Kidney capillary endothelial cell (primary cell): ENCODE measurements around the gene CERK.
A peak's percentile ranks its signal among the peaks of the same experiment; 100 is the strongest.
"Not testable (repeated sequence)": the region's sequence is repeated elsewhere in the genome, so short reads cannot be mapped to it uniquely, and the experiment has no call there.

Source experiments
- DNase-seq: peaks from one replicate; pipeline ENCODE4 v3.0.0-alpha.2; 2018; ENCODE audit warnings: low spot score

The CERK gene

DNA sequence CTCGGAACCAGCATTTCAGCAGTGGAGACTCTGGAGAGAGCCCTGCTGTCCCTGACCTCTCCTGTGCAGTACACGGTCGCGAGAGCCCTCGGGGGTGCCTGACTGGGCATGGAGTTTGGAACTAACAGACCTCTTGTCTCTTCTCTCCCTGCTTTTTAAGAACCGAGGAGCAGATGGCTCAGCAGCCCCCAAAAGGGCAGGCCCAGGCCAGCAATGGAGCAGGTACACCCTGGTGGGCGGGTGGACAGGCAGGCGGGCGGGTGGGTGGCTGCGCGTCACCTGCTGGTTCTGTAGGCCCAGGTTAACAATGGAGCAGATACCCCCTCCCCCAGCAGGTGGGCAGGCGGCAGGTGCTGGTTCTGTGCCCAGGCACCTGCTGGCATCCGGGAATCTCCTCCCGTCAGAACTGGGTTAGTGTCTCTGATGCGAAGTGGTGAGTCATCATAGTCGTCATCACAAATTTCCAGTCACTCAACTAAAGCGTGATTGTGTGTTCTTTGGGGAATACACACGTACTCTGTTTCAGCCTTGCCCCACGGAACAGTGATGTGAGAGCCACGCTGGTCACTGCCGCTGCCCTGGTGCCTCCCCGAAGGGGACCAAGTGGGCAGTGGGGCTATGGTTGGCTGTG lies 76.7 kb downstream of the CERK start:
- DNase-seq: no peak

DNA sequence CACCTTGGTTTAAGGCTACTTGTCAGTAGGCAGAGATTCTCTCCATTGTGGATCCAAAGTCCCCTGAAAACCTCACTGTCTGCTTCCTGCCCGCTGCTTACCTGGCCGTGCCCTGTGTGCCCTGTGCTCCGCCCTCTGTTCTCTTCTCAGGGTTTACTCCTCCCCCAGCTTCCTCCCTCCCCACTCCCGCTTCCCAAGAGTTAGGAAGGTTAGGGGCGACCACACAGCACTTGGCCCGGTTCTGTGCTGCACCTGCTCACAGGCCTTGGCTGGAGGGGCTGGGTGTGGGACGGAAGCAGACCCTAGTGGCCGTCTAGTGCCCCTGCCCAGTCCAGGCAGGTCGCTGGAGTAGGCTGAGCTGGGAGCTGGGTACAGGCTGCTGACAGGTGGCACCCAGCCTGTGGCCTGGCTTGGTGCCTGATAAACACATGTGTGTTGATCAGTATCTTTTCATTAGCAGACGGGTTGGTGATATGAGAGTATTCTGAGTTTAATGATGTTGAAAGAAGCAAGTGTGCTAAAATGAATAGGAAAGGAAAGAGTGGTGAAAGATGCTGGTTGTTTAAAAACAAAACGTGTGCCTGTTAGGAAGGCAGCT lies 77.3 kb downstream of the CERK start:
- no peak for DNase-seq

- DNase-seq: no peak
Measured at GRCh38 chr22:46659791-46660186, 78.3 kb downstream of the CERK start.

GRCh38 chr22:46659059-46659790 lies 78.8 kb downstream of the CERK start:
- no peak for DNase-seq

DNA sequence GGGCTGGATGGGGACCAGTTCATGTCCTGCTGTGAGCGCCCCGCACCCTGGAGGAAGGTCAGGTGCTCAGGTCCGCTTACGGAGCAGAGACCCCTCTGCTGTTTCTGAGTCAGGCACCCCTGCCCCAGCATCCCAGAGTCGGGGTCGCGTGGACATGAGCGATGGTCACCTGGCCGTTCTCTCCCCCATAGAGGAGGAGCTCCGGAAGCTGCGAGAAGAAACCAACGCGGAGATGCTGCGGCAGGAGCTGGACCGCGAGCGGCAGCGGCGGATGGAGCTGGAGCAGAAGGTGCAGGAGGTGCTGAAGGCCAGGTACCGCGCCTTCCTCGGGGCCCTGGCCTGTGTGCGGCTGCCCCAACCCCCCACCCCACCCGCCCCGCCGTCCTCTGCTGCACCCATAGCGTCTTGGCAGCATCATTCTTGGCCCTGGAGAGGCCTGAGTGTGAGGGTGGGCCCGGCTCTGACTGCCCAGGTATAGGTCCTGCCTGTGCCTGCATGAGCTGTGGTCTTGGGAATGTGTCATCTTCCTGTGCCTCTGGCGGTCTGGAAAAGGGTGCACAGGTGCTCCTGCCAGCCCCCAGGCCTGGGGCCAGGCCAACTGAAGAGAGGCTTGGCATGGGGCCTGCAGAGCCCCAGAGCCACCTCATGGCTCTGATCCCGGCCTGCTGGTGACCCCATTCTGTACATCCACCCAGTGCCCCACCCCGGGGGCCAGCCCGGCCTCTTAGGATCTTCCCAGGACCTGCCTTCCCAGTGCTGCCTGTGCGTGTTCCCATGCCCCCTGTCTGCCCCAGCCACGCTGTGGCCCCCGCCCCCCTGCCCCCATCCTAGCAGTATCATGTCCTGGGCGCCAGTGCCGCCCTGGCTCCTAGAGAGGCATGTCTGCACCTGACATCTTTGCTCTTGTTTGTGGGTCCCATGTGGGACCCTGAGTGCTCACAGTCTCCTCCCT lies 79.8 kb downstream of the CERK start:
- DNase-seq: no peak

- no peak for DNase-seq
Measured at GRCh38 chr22:46657655-46657953, 80.4 kb downstream of the CERK start.

GRCh38 chr22:46656856-46657654 lies 81.0 kb downstream of the CERK start:
- no peak for DNase-seq

DNA sequence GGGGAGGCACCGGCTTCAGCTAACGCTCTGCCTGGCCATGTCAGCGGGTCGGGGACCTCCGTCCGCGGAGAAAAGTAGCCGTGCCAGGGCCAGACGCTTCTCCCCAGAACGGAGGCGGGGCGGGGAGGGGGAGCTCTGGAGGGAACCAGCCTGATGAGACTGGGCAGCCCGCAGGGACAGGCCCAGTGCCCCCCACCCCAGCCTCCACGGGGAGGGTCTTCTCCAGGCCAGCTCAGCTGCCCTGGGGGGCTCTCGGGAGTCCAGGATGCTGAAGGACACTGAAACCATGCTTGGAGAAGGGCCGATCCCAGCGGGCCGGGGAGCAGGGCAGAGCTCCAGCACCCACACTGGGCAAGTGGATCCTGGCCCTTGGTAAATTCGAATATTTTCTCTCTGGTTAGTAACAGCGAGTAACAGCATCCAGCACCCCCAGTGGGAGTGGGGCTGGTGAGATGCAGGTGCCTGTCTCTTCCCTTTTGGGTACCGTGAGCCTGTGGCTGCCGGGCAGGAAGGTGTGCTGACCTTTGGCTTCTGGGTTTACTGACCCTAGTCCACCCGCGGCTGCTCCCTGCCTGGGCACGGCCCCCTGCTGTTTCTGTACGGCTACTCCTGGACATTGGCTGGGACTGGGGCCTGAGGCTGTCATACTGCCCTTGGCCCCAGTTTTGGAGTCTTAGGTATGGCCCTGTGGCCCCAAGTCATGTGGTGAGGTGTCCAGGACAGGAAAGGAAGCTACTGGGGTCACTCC lies 82.0 kb downstream of the CERK start:
- no peak for DNase-seq

- DNase-seq: no peak
Measured at GRCh38 chr22:46654927-46655595, 83.0 kb downstream of the CERK start.

GRCh38 chr22:46654426-46654825 lies 83.6 kb downstream of the CERK start:
- DNase-seq: no peak

DNA sequence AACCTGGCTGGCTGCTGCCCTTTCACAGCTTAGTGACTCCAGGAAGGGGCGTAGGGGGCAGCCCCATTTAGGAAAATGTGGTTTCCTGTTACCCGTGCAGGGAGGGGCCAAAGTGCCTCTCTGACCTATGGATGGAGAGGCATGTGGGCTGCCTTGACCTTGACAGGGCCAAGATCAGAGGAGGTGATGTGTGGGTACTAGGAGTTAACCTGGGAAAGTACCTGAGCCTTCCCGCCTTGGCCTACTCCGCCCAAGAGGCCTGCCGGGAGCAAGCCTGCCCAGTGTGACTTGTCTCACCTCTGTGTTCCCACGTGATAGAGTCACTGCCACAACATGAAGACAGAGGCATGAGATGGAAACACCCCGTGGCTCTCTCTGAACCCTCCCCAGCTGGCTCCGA lies 84.5 kb downstream of the CERK start:
- no peak for DNase-seq

GRCh38 chr22:46652847-46653331 lies 85.2 kb downstream of the CERK start:
- DNase-seq: no peak

DNA sequence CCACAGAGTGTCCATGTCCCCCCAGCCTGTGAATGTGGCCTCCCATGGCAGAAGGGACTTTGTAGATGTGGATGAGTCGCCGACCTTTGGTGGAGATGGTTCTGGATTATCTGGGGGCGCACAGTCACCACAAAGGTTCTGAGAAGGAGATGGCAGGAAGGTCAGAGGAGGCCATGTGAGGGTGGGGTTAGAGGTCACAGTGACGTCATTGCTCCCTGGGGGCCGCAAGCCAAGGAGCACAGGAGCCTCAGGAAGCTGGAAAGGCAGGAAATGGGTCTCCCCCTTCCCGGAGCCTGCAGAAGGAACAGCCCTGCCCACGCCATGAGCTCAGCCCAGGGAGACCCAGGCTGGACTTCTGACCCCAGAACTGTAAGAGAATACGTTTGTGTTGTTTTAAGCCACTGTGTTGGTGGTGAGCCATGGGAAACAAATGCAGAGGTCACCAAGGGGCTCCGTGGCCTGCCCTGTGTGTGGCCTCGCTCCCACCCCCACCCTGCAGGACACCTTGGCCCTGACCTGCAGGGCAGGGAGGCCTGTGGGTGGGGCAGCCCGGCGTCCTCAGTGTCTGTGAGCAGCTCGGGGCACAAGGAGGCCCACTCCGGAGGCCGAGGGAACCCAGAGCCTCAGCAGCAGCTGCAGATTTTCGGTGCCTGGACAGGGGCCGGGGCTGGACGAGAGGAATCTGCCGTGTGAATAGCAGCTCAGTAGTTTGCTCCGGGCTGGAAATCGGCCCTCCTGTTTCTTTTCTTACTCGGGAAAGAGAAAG lies 85.8 kb downstream of the CERK start:
- DNase-seq: peak; percentile 77

DNA sequence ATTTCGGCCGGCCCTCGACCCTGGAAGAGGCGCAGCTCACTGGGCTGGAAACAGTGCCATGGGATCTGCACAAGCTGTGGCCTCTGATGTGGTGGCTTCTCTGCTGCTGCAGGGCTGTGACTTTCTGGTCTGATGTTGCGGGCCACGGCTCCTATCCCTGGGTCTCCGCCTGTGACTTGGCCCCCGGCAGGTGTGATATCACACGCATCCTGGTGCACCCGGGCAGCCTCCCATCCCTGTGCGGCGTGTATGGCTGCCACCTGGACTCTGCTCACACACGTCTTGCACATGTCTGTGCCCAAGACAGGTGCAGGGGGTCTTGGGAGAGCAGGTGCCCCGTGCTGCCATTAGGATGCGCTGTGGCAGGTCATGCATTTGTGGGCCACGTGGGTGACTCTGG lies 86.7 kb downstream of the CERK start:
- no peak for DNase-seq

DNA sequence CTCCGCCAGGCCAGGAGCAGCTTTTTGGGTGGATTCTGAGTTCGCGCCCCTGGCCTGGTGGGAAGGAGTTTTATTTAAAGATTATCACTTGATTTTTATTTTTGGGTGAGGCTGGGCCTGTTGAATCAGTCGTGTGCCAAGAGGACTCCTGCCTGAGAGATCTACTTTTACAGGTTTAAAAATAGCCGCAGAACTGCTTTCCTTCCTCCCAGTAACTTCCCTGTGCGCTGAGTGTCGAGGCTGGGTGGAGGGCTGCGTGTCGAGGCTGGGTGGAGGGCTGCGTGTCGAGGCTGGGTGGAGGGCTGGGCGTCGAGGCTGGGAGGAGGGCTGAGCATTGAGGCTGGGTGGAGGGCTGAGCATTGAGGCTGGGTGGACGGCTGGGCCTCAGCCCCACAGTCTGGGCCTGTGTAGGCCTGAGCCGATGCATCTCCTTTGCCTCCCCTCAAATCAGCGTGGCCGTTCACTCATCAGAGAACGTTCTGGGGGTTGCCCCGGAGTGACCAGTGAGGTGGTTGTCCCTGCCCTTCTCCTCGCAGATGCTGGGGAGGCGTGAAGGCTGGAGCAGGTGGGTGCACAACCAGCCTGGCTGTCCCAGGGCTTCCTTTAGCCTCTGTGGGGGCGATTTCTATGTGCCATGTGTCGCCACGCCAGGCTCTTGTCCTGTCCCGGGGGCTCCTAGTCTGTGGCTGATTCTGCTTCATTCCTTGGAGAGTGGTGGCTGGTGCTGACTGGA lies 87.8 kb downstream of the CERK start:
- no peak for DNase-seq

- DNase-seq: peak; percentile 38
Measured at GRCh38 chr22:46649141-46650077, 88.6 kb downstream of the CERK start.

DNA sequence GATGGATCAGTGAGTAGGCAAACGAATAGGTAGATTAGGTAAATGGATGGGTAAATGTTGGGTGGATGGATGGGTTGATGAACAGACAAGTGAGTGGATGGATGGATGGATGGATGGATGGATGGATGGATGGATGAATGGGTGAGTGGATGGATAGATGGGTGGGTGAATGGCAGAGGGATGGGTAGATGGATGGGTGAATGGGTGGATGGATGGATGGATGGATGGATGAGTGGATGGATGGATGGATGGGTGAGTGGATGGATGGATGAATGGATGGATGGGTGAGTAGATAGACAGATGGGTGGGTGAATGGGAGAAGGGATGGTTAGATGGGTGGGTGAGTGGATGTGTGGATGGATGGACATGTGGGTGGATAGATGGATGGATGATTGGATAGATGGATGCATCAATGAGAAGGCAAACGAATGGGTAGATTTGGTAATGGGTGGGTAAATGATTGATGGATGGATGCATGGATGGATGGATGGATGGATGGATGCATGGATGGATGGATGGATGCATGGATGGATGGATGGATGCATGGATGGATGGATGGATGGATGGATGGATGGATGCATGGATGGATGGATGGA lies 89.7 kb downstream of the CERK start:
- DNase-seq: not testable (repeated sequence)
